GM21526 (cell line): ENCODE results near the gene NAGS.
"Not testable (repeated sequence)": the region's sequence is repeated elsewhere in the genome, so short reads cannot be mapped to it uniquely, and the experiment has no call there.

ENCODE experiments used
- ATAC-seq: cut with Tn5 transposase; IDR thresholded peaks from one replicate; pipeline ENCODE4 v1.9.1; 2021; ENCODE audit warnings: moderate library complexity; ENCODE audit not compliant: unreplicated experiment, low FRiP score

The NAGS gene

DNA sequence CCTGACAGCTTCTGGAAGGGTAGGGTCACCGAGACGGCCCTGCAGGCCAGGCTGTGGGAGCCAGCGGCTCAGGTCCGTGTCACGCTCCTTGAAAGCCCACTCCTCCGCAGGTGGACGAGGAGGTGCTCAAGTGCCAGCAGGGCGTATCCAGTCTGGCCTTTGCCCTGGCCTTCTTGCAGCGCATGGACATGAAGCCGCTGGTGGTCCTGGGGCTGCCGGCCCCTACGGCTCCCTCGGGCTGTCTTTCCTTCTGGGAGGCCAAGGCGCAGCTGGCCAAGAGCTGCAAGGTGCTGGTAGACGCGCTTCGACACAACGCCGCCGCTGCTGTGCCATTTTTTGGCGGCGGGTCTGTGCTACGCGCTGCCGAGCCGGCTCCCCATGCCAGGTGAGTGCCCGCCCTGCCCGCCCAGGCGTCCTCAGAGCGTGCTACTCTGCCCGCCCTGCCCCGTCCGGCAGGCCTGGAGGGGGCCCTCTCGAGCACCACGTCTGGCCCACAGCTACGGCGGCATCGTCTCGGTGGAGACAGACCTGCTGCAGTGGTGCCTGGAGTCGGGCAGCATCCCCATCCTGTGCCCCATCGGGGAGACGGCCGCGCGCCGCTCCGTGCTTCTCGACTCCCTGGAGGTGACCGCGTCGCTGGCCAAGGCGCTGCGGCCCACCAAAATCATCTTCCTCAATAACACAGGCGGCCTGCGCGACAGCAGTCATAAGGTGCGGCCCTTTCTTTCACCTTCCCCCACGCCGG is 1.3 kb downstream of the NAGS start:
- ATAC-seq = no peak

DNA sequence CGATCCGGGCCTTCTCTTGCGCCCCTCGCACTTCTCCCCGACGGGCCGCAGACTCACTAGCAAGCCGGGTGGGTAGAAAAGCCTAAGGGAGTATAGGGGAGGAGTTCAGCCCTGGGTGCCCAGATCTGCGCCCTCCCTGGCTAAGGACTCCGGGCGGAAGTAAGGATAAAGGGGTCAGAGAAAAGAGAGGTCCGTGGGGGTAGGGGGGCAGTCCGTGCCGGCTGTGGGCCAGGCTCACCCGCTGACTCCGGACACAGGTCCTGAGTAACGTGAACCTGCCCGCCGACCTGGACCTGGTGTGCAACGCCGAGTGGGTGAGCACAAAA is 1.8 kb downstream of the NAGS start:
- ATAC-seq = peak; percentile 9

DNA sequence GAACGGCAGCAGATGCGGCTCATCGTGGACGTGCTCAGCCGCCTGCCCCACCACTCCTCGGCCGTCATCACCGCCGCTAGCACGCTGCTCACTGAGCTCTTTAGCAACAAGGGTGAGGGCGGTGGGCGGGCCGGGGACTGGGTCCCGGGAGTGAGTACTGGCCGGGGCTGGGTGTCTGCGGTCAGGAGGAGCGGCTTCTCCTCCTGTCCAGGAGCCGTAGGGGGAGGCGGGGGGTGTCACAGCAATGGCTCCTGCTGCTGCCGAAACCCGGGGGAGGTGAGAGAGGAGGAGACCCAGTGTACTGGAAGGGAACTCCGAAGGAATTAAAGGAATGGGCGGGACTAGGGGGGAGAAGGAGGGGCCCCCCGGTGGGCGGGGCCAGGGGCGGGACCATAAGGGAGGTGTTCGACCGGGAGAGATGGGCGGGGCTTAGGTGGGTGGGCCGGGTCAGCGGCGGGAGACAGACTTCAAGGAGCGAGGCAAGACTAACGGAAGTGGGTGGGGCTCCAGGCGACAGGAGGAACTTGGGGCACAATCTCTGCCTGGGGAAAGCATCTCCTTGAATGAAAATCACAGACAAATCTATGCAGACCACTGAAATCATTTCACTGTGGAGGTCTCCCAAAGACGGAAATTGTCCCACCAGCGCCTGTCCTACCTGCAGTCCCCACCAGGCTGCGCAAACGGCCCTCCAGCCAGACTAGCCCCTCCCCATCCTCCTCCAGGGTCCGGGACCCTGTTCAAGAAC is 2.4 kb downstream of the NAGS start:
- ATAC-seq = peak; percentile 43

DNA sequence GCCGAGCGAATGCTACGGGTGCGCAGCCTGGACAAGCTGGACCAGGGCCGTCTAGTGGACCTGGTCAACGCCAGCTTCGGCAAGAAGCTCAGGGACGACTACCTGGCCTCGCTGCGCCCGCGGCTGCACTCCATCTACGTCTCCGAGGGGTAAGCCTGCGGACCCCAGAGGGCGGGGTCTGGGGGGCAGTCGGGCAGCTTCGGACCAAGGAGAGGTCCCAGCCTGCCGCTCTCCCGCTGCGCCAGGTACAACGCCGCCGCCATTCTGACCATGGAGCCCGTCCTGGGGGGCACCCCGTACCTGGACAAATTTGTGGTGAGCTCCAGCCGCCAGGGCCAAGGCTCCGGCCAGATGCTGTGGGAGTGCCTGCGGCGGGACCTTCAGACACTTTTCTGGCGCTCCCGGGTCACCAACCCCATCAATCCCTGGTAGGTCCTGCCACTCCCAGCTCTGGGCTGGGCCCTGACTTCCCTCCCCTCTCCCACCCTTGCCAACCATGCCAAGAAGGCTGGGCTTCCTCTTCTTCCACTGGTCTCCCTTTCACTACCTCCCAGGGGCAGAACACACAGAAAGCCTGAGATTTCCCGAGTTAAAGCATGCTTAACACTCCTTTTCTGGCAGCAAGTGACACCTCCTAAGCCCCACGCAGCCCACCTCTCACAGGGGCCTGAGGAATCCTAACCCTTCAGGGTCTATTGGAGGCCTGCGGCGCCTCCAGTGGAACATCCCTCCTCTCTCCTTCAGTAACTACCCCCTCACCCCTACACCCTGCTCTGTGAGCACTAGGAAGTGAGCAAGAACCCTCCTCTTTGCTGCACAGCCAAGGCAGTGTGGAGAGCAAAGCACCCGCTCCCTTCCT is 3.2 kb downstream of the NAGS start:
- ATAC-seq = no peak

DNA sequence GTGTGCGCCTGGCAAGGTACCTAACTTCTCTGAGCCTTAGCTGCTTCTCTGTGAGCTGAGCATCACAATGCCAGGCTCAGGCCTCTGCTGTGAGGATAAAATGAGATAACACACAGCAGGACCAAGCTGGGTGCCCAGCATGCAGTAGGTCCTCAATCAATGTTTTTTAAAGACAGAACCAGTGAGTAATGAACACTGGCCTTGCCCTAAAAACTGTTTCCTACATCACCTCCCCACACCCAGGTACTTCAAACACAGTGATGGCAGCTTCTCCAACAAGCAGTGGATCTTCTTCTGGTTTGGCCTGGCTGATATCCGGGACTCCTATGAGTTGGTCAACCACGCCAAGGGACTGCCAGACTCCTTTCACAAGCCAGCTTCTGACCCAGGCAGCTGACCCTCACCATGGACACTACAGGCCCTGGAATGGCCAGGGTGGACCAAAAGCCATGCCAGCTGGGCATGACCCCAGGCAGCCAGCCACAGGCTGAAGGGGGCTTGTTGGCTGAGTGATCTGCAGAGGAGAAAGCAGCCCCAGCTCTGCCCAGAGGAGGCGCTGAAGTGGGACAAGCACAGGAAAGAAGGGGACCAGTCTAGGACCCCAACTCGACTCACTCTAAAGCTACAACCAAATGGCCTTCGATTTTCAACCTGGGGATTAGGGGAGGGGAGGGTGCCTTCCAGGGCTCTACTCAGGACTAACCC is 3.9 kb downstream of the NAGS start:
- ATAC-seq = no peak

- ATAC-seq = no peak
Observed at GRCh38 chr17:44010966-44011647, 6.7 kb downstream of the NAGS start.

DNA sequence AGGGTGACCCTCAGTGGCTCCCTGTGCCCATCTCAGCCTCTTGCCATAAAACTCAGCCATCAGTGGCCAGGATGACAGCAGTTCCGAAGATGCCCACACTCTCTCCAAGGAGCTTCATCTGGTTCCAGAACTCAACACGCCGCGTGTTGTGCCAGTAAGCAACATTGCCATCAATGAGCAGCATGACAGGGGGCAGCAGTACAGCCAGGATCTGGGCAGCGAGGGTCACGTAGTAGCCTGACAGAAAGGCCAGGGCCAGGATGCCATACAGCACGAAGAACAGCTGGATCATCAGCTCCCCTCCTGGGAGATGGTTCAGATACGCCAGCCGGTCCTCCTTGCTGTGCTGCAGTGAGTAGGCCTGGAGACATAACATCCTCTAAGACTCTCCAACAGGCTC is 7.5 kb downstream of the NAGS start:
- no peak for ATAC-seq

DNA sequence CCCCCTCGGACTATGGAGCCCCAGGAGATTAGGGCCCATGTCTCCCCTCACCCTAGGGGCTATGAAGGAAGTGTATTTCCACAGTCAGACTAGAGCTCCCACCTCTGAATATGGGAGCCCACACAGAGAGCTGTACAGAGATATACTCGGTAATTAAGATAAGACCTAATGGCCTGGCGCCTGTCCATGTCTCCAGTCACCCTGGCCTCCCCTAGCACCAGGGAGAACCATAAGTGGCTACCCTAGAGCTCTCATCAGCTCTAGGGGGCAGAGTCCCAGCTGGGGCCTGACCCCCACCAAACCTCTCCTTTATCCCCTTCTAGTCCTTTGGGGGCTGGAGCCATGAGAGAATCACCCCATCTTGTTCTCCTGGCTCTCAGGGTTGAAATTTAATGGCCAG is 8.0 kb downstream of the NAGS start:
- ATAC-seq = no peak

DNA sequence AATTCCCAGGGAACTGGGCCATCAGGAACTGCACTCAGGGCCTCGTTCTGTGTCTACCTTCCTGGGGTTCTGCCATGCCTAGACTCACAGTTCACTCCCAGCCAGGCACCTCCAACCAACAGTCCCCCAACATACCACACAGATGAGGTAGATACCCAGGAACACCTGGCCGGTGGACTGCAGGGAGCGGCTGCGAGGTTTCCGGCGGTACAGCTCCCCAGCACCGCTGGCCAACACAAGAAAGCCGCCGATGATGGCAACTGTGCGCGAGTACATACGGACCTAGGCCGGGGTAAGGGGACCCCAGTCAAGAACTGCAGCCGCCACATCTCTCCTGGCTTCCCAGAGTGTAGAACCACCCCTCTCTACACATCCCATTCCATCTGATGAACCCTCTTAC is 8.5 kb downstream of the NAGS start:
- ATAC-seq = no peak

GRCh38 chr17:44014133-44014436 is 9.7 kb downstream of the NAGS start:
- no peak for ATAC-seq

DNA sequence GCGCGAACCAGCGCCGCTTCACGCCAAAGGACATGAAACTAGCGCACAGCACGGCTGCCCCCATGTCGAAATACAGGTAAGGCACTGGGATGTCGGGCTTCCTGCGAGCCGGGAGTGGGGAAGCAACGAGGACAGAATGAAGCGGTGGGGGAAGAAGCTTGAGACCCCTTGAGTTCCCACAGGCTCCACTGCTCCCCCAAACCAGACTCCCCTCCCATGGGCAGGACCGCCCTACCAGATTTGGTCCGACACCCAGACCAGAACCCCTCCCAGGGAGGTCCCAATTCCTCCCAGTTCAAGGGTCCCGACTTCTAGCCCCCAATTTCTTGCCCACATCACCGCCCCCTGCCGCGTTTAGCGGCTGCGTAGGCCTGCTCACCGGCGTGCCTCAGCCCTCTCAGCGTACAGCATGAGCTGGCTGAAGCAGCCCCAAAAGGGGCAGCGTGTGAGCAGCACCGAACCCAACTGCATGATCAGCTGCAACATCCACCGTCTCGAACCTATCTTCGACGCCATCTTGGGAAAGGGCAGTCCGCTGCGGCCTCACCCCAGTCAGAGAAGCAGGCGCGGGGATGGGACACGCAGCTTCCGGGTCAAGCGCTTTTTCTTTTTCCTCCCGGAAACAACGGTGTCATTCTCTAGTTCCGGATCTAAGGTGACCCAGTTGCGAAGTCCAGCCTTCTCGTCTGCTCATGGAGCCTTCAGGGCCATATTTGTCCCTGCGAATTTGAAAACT is 10.2 kb downstream of the NAGS start, which contains the start of gene TMEM101:
TSS of gene TMEM101 (minus strand) at position 527 of the 736 bp plus-strand sequence. CDS start at position 516, 11 bp downstream.
- peak; percentile 74 for ATAC-seq

DNA sequence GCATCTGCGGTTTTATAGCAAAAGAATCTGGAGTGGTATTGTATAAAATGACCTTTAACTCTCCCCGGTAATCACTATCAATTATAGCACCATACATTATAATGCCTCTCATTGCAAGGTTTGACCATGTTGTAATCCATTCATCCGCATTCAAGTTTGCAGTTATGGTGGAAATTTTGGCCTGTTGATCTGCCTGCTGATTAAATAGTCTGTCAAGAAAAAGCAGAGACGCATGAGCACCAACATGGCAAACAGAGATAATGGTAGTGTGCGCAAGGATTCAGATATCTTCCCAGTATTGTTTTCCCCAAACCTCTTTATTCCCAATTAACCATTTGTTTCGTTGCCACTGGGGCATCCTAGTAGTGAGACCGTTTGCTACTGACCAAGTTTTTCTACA is 16.8 kb downstream of the NAGS start:
- not testable (repeated sequence) for ATAC-seq

- no peak for ATAC-seq
Observed at GRCh38 chr17:44022246-44022645, 17.8 kb downstream of the NAGS start.

DNA sequence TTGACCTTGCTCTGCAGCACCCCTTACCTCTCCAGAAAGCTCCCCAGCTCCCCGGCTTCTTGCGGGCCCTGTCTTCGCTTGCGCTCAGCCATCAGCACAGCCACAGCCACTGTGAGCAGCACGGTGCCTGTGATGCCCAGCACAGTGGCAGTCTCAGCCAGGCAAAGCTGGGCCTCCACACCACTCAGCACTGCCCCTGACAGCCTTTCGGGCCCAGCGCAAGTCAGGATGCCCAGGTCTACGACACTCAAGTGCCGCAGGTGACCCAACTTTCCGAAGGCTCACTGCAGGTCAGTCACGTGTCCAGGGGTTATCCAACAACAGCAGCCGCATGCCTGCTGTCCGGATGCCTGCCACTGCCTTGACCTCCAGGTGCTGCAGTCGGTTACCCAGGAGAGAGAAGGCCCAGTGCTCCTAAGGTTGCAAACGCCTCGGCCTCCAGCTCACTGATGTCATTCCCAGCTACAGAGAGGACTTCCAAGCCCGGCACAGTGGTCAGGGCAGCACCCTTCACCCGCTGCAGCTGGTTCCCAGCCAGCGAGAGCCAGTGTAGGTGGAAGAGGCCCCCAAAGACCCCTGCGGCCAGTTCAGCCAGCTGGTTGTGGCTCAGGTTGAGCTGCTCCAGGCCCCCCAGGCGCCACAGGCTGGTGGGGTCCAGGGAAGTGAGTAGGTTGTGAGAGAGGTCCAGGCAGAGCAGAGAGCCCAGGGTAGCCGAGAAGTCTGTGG is 19.3 kb downstream of the NAGS start:
- no peak for ATAC-seq

DNA sequence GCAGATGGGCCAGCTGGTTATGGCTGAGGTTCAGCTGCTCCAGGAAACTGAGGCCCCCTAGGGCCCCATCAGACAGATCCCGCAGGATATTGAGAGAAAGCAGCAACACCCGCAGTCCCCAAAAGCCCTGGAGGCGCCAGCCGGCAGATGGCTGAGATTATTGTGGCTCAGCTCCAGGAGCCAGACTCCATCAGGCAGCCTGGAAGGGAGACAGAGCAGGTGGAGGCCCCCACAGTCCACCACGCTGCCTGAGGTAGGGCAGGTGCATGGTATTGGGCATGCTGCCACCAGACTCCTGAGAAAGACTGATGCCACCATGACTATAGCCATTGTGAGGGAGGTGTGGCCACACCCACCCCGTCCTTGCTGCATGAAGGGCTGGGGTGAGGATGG is 19.8 kb downstream of the NAGS start:
- ATAC-seq = no peak

DNA sequence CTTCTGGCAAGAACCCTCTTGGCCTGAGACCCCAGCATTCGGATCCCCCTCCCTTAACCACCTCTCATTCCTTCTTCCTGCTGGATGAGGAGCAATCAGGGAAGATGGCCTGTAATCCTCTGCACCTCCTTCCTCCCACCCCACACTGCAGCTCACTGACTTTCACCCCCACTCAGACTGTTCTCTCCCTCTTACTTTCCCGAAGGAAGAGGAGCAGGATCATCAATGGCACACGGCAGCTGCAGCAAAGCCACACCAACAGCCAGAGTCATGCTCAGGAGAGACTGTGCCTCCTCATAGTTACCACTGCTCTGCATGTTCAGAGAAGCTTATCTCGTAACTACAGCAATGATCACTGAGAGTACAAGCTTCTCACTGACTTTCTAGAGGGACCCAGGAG is 20.4 kb downstream of the NAGS start:
- ATAC-seq = no peak

DNA sequence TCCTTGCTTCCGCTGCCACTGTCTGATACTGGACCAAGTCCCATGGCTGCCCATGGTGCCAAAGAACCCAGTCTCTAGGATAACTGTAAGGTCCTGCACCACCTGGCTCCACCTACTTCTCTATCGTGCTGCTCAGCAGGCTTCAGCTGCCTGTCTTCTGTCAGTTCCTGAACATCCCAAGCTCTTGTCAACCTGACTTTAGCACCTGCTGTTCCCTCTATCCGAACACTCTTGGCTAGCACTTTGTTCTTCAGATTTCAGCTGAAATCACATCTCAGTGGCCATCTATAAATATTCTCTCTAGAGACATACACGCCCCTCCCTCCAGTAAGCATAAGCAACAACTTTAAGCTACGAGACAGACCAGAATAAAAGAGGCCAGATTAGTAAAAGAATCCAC is 25.3 kb downstream of the NAGS start:
- no peak for ATAC-seq

- no peak for ATAC-seq
Observed at GRCh38 chr17:44030482-44030881, 26.1 kb downstream of the NAGS start.

DNA sequence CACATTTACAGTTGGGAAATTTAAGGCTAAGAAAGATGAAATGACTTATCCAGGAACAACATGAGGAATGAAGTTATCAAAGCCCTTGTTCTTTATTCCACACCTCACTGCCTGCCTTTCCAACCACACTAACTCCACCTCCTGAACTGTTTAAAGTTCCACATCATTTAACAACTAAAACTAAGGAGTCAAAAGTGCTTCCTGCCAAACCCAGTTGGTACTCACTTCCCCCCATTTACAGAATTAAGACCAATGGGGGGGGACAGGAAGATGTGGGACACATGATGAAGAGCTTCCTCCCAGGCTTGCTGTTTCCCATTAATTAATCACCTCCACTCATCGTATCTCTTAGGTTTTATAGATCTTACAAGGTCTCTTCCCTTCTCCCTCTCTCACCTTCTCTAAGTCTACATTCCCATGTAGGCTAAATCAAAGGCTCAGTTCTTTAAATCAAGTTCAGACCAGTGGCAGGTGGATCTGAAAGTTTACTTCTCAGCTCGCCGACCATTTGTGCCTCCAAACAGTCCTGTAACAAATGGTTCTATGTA is 29.5 kb downstream of the NAGS start:
- ATAC-seq = no peak
